Transverse colon (tissue), 4 donors: ENCODE data around the gene POLD4. TPM values are rescaled to one million over a fixed set of nuclear protein-coding genes. Genes with fewer than 3 reads are reported as not detected.

Experiments used
- DNase-seq: peaks from one replicate; pipeline ENCODE4 v3.0.0-alpha.2; 2019
- H3K27ac ChIP-seq, 4 donors: fragments of 200-600 bp; sonication (generic); 2 replicates each; pipeline ENCODE4 v1.5.1; 2016 to 2018; ENCODE audit warnings: inconsistent platforms in 4 of 4
- H3K27me3 ChIP-seq: fragments of 200-600 bp; sonication (generic); 2 replicates; pipeline ENCODE4 v1.5.1; 2017; ENCODE audit warnings: inconsistent platforms
- H3K36me3 ChIP-seq, 4 donors: fragments of 200-600 bp; sonication (generic); 2 replicates each; pipeline ENCODE4 v1.5.1; 2017 to 2019; ENCODE audit warnings: inconsistent platforms in 4 of 4
- H3K4me1 ChIP-seq, 4 donors: fragments of 200-600 bp; sonication (generic); 2 replicates each; pipeline ENCODE4 v1.5.1; 2017 to 2020; ENCODE audit warnings: inconsistent platforms in 4 of 4
- H3K4me3 ChIP-seq, 4 donors: fragments of 200-600 bp; sonication (generic); 1 replicate in 1 of 4; 2 replicates in 3 of 4; pipeline versions ENCODE4 v1.5.1 to v1.6.1; 2017 to 2019; ENCODE audit warnings: inconsistent platforms in 4 of 4
- H3K9me3 ChIP-seq, 2 donors: fragments of 200-600 bp; sonication (generic); 2 replicates each; pipeline ENCODE4 v1.5.1; 2017 to 2019; ENCODE audit warnings: inconsistent platforms in 2 of 2
- EP300 ChIP-seq: sonication (generic); formaldehyde crosslinking; IDR thresholded peaks from one replicate; pipeline ENCODE4 v1.6.1; 2017; ENCODE audit warnings: antibody characterized with exemption, low read depth
- POLR2A ChIP-seq: fragments of 450-650 bp; IDR thresholded peaks from one replicate; pipeline ENCODE4 v1.6.1; 2016; ENCODE audit warnings: antibody characterized with exemption, mild to moderate bottlenecking, moderate library complexity
- POLR2AphosphoS5 ChIP-seq, 3 donors: sonication (generic); formaldehyde crosslinking; IDR thresholded peaks; one replicate each; pipeline ENCODE4 v1.6.1; 2016; ENCODE audit warnings: antibody characterized with exemption in 3 of 3
- WGBS, 2 donors: methylation state at CpG; one replicate each; pipeline ENCODE4 v1.1.5; 2018; ENCODE audit warnings: low coverage in 1 of 2; 5-methylcytosine and 5-hydroxymethylcytosine counted together
- in situ Hi-C, 4 donors: fragments of 200-750 bp; cut with MboI; loops; one replicate each; pipeline versions ENCODE4 v1.15.0 to v1.15.1; 2017; ENCODE audit warnings: low sequenced_read_pairs in 3 of 4, low pct_ligation_motif_present in 1 of 4, low pct_unique_long_range_greater_than_20kb in 1 of 4
- intact Hi-C: fragments of 100-400 bp; cut with DNase I; formaldehyde crosslinking; loops from one replicate; pipeline ENCODE4 v1.15.1; 2023; ENCODE audit warnings: low total_unique reads
- total RNA-seq, 4 donors: library from RNA; depleted of rRNA; stranded (reverse); fragments of >200 nt; gene quantifications; one replicate each; pipeline ENCODE4 v1.1.0, GENCODE V29; 2016
- TF ChIP-seq, protein P1 (sequence below), 5 experiments: fragments of 200-600 bp in 3 of 5; fragments of 450-650 bp in 2 of 5; sonication (generic) in 3 of 5; IDR thresholded peaks; 1 replicate in 2 of 5; 2 replicates in 3 of 5; pipeline ENCODE4 v1.5.1; 2016 to 2017; ENCODE audit warnings: antibody characterized with exemption in 5 of 5, inconsistent platforms in 3 of 5, mild to moderate bottlenecking in 2 of 5, moderate library complexity in 1 of 5

The POLD4 gene
- total RNA-seq, 4 donors from 2014 or later: 261 to 372 (median 319) TPM

DNA sequence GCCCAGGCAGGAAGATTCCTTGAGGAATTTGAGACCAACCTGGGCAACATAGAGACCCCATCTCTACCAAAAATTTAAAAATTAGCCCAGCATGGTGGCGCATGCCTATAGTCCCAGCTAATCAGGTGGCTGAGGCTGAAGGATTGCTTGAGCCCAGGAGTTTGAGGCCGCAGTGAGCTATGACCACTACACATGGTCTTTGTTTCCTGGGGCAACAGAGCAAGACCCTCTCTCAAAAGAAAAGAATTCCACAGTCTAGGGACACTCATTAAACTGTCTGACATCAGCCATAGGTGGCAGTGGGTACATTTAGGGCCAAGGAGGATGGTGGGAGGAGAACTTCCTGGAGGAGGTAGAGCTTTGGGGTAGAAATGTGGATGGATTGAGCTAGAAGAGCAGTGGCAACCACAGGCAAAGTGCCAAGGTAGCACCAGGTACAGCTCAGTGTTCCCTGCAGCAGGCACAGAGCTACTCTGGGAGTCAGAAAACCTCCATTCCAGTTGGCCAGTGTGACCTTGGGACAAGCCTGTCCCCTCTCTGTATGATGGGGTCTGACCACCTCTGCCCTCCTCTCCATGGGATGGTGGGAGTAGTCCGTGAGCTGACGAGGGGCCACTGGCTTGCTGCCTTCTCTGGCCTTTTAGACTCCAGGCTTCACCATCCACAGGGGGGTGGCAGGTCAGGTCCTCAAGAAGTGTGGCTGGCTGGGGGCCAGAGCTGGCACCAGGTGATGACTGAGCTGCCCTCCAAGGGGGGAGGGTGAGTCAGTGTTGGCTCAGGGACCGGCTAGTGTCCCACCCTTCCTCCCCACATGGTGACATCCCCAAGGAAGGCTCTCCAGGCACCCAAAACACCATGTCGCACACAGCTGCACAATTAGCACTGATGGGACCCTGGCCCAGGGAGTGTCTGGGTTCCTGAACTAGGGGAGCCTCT lies 23.8 kb upstream of the POLD4 start:
- in situ Hi-C loops (loop anchor here in 1 of 4 donors (25.0 kb wide), 1 partner anchor 115 kb away; the partner anchor contains the start of gene GRK2), intact Hi-C loops (no loop called here)
- no peak overlapping the region for H3K27ac ChIP-seq
- no peaks in the 10 kb centered on the region for H3K9me3 ChIP-seq
- no peak for DNase-seq
- no peaks in the 10 kb centered on the region for H3K27me3 ChIP-seq
- H3K36me3 ChIP-seq: no peaks in the 10 kb centered on the region
- 92% methylated on average over 5 of the region's 6 CpGs; no CpG with 5 or more reads in 1 of the 2 donors for WGBS, 2 donors
- peaks cover 7 to 28% (median 22%) of the 10 kb centered on the region in 4 donors for H3K4me1 ChIP-seq
- H3K4me3 ChIP-seq: no peak overlapping the region
- TF ChIP-seq EP300: no peak

DNA sequence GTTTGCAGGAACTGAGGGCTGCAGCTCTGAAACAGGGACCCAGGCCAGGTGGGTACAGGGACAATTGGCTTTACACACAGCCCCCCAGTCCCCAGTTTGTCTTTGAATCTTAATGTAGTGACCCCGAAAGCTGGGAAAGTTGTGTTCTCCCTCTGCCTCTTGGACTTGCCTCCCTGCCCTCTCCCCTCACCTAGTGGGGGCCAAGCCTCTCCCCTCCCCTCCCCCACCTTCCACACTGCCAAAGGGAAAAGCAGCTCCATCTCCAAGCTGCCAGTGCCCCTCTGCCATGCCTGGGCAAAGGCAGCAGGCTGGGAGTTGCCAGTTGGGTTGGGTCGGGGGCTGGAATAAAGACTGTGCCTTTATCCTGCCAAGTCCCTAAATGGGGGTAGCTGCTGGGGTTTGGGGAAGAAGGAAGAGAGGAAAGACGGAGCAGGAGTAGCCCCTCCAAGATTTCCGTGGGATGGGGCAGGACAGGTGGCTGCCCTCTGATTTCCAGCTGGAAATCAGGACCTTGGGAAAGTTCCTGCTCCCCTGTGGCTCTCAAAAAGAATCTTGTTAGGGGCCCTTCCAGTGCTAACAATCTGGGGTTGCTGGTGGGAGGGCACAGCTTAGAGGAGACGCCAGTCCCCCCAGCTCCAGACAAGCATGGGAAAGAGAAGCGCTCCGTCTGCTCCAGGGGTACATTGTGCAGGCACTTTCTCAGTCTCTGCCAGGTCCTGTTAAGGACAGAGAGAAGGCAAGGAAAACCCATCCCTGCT lies 22.9 kb upstream of the POLD4 start:
- Histone ChIP-seq H3K36me3 (no peaks in the 10 kb centered on the region), H3K4me3 (no peak overlapping the region), H3K9me3 (no peaks in the 10 kb centered on the region), H3K4me1 (peaks cover 16 to 37% (median 28%) of the 10 kb centered on the region in 4 donors), H3K27me3 (no peaks in the 10 kb centered on the region), H3K27ac (no peak overlapping the region)
- intact Hi-C loops: no loop called here
- 80 to 83% methylated on average over 2 to 7 of the region's 7 CpGs for WGBS, 2 donors
- TF ChIP-seq POLR2A (no peak), POLR2AphosphoS5 (IDR thresholded peaks at IDR 0.05) (no peak), EP300 (no peak)
- TF ChIP-seq, protein P1, sequence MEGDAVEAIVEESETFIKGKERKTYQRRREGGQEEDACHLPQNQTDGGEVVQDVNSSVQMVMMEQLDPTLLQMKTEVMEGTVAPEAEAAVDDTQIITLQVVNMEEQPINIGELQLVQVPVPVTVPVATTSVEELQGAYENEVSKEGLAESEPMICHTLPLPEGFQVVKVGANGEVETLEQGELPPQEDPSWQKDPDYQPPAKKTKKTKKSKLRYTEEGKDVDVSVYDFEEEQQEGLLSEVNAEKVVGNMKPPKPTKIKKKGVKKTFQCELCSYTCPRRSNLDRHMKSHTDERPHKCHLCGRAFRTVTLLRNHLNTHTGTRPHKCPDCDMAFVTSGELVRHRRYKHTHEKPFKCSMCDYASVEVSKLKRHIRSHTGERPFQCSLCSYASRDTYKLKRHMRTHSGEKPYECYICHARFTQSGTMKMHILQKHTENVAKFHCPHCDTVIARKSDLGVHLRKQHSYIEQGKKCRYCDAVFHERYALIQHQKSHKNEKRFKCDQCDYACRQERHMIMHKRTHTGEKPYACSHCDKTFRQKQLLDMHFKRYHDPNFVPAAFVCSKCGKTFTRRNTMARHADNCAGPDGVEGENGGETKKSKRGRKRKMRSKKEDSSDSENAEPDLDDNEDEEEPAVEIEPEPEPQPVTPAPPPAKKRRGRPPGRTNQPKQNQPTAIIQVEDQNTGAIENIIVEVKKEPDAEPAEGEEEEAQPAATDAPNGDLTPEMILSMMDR (IDR thresholded peaks at IDR 0.05): no peak
- no peak for DNase-seq
- in situ Hi-C loops: loop anchor here in 1 of 4 donors (25.0 kb wide), 1 partner anchor 114 kb away; the partner anchor contains the start of gene GRK2

GRCh38 chr11:67375320-67376055 lies 22.1 kb upstream of the POLD4 start:
- TF ChIP-seq, protein P1 (IDR thresholded peaks at IDR 0.05): no peak
- no peak for TF ChIP-seq POLR2AphosphoS5 (IDR thresholded peaks at IDR 0.05)
- TF ChIP-seq EP300: no peak
- no peak for TF ChIP-seq POLR2A
- Histone ChIP-seq H3K4me1 (peaks cover 19 to 44% (median 36%) of the 10 kb centered on the region in 4 donors), H3K9me3 (no peaks in the 10 kb centered on the region), H3K36me3 (no peaks in the 10 kb centered on the region), H3K27me3 (no peaks in the 10 kb centered on the region), H3K4me3 (no peak overlapping the region), H3K27ac (no peak overlapping the region)
- in situ Hi-C loops (loop anchor here in 1 of 4 donors (25.0 kb wide), 1 partner anchor 113 kb away; the partner anchor contains the start of gene GRK2), intact Hi-C loops (no loop called here)
- WGBS, 2 donors: 67 to 71% methylated on average over 5 to 15 of the region's 15 CpGs
- no peak for DNase-seq

DNA sequence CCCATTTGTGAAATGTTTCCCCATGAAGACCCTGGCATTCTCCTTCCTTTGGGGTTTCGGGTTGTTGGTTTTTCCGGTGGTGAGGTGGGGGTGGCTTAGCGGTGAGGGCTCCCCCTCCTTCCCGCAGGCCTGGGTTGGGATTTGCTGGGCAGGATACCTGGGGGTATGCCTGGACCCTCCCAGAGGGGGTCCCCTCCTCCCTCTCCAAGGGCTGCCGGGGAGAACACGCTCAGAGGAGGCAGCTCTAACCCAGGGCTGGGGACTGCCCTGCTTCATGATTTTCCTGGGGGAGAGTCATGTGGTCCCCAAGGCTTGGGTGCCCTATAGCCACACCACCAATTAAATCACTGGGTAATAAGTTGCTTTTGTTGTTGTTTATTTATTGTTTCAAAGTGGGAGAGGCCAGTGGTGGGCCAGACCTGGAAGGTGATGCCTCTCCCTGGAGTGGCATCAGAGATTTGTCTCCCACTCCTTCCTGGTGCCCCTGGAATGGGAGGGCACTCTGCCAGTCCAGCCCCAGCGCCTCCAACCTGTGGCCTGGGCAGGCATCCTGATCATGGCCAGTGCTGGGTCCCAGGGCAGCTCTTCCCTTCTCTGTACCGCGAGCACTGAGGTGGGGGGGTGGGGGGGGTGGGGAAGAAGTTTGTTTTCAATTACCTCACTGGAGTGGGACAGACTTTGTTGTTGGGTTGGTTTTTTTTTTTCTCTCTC lies 21.4 kb upstream of the POLD4 start:
- no peak overlapping the region for H3K4me3 ChIP-seq

More for the DNA sequence above, 21.4 kb upstream of the POLD4 start:
- H3K4me1 ChIP-seq: peaks cover 19 to 49% (median 41%) of the 10 kb centered on the region in 4 donors
- WGBS, 2 donors: 38% methylated on average over 9 of the region's 9 CpGs; no CpG with 5 or more reads in 1 of the 2 donors
- H3K36me3 ChIP-seq: no peaks in the 10 kb centered on the region
- H3K9me3 ChIP-seq: no peaks in the 10 kb centered on the region
- TF ChIP-seq EP300: no peak
- TF ChIP-seq, protein P1 (IDR thresholded peaks at IDR 0.05): no peak
- no peak for TF ChIP-seq POLR2AphosphoS5 (IDR thresholded peaks at IDR 0.05)
- TF ChIP-seq POLR2A: no peak
- in situ Hi-C loops: loop anchor here in 1 of 4 donors (25.0 kb wide), 1 partner anchor 112 kb away; the partner anchor contains the start of gene GRK2
- H3K27me3 ChIP-seq: no peaks in the 10 kb centered on the region
- intact Hi-C loops: no loop called here
- H3K27ac ChIP-seq: peak overlapping the region; percentile 90 to 96 (median 95)
- no peak for DNase-seq
